Measurements from ENCODE around the gene LRRTM4. TPM values are rescaled to one million over a fixed set of nuclear protein-coding genes. Genes with fewer than 3 reads are reported as not detected.

Gene LRRTM4
- total RNA-seq, 1 experiment from 2014 or later, result 12.0 TPM

- H3K9me3 Mint-ChIP-seq, result no peaks in the 10 kb centered on the region
- H2BK120ac ChIP-seq (ENCODE audit: low read depth, low read length, poor library complexity, severe bottlenecking), result no peak overlapping the region
- no peak for DNase-seq
- H3K79me1 ChIP-seq (ENCODE audit: insufficient read depth, low read depth, low read length, poor library complexity, severe bottlenecking), result no peaks in the 10 kb centered on the region
- H3K27ac Mint-ChIP-seq, result no peak overlapping the region
- no peak overlapping the region for H3K18ac ChIP-seq (ENCODE audit: insufficient read length, low read depth, low read length)
- H3K79me2 ChIP-seq (ENCODE audit: insufficient read depth, low read length), result no peaks in the 10 kb centered on the region
- H3K4me3 Mint-ChIP-seq, result no peak overlapping the region
- no peaks in the 10 kb centered on the region for H3K27me3 Mint-ChIP-seq (ENCODE audit: low read depth)
- H4K5ac ChIP-seq (ENCODE audit: insufficient read length, low read depth, low read length), result no peak overlapping the region
- no peak overlapping the region for H2BK5ac ChIP-seq (ENCODE audit: insufficient read length, low read length)
- no peak overlapping the region for H2AFZ ChIP-seq (ENCODE audit: low read length)
- H4K20me1 ChIP-seq (ENCODE audit: control insufficient read depth, insufficient read depth, insufficient read length), result no peaks in the 10 kb centered on the region
- no peak overlapping the region for H3K56ac ChIP-seq (ENCODE audit: insufficient read length, low read depth, low read length)
- H2BK12ac ChIP-seq (ENCODE audit: insufficient read length, low read depth, low read length), result no peak overlapping the region
- no peak overlapping the region for H4K8ac ChIP-seq (replicated peaks; ENCODE audit: insufficient read length, low read depth, low read length)
- no peaks in the 10 kb centered on the region for H3K9me3 ChIP-seq (ENCODE audit: control insufficient read depth, low read depth, low read length)
- H3K4ac ChIP-seq (ENCODE audit: low read depth, low read length), result no peak overlapping the region
- no peak overlapping the region for H3K9ac ChIP-seq (ENCODE audit: extremely low read depth, insufficient read length, low read length)
- no peaks in the 10 kb centered on the region for H3K23me2 ChIP-seq (ENCODE audit: insufficient read length, low read depth, low read length, poor library complexity, severe bottlenecking)
- no peaks in the 10 kb centered on the region for H3K36me3 Mint-ChIP-seq (ENCODE audit: insufficient read depth in 1 of 3, low read depth in 3 of 3)
- H2BK20ac ChIP-seq (ENCODE audit: low read depth, low read length, poor library complexity, severe bottlenecking), result no peak overlapping the region
- WGBS (ENCODE audit: extremely low coverage, insufficient read length, low lambda C conversion rate), result no CpG with 5 or more reads among the region's 2 CpGs
- no peak overlapping the region for H3T11ph ChIP-seq (ENCODE audit: low read length)
- no peak overlapping the region for H4K91ac ChIP-seq (ENCODE audit: insufficient read length, low read depth, low read length)
- no peaks in the 10 kb centered on the region for H3K27me3 ChIP-seq (ENCODE audit: insufficient read depth, low read length)
- H3K27ac ChIP-seq (ENCODE audit: insufficient read length, low read depth, low read length), result no peak overlapping the region
- no peak overlapping the region for H3K4me2 ChIP-seq (ENCODE audit: insufficient read depth, insufficient read length, low read length)
- H3K4me1 Mint-ChIP-seq, result no peaks in the 10 kb centered on the region
- no peak overlapping the region for H2AK5ac ChIP-seq (ENCODE audit: insufficient read length, low read length)
- no peak overlapping the region for H3K23ac ChIP-seq (ENCODE audit: insufficient read length, low read depth, low read length)
- TF ChIP-seq, protein P1, sequence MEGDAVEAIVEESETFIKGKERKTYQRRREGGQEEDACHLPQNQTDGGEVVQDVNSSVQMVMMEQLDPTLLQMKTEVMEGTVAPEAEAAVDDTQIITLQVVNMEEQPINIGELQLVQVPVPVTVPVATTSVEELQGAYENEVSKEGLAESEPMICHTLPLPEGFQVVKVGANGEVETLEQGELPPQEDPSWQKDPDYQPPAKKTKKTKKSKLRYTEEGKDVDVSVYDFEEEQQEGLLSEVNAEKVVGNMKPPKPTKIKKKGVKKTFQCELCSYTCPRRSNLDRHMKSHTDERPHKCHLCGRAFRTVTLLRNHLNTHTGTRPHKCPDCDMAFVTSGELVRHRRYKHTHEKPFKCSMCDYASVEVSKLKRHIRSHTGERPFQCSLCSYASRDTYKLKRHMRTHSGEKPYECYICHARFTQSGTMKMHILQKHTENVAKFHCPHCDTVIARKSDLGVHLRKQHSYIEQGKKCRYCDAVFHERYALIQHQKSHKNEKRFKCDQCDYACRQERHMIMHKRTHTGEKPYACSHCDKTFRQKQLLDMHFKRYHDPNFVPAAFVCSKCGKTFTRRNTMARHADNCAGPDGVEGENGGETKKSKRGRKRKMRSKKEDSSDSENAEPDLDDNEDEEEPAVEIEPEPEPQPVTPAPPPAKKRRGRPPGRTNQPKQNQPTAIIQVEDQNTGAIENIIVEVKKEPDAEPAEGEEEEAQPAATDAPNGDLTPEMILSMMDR (conservative IDR thresholded peaks at IDR 0.05), result no peak
- H2BK15ac ChIP-seq (ENCODE audit: low read depth, low read length), result no peak overlapping the region
- H3K14ac ChIP-seq (ENCODE audit: insufficient read depth, low read length), result no peak overlapping the region
- H3K4me1 ChIP-seq (ENCODE audit: insufficient read depth, low read length), result no peaks in the 10 kb centered on the region
Observed at GRCh38 chr2:77190721-77191346, 331.3 kb downstream of the LRRTM4 start.
